Measurements from ENCODE around the gene TNFRSF12A.

TNFRSF12A gene

GRCh38 chr16:3020247-3020603 is at the start of gene TNFRSF12A:
Gene TNFRSF12A, plus strand, starts transcription at chr16:3020368. Its CDS starts 30 bp downstream, at chr16:3020398.
- FAIRE-seq: no peak
- DNase-seq (ENCODE audit: insufficient read length, low spot score): peak; percentile 91
- no peak for TF ChIP-seq CTCF (IDR thresholded peaks at IDR 0.05; ENCODE audit: insufficient read depth, missing control alignments)

- FAIRE-seq (no peak), DNase-seq (ENCODE audit: insufficient read length, low spot score) (no peak)
- no peak for TF ChIP-seq CTCF (IDR thresholded peaks at IDR 0.05; ENCODE audit: insufficient read depth, missing control alignments)
Observed at GRCh38 chr16:2970563-2970962, 49.6 kb upstream of the TNFRSF12A start.

- no peak for FAIRE-seq
- DNase-seq (ENCODE audit: insufficient read length, low spot score): no peak
- no peak for TF ChIP-seq CTCF (IDR thresholded peaks at IDR 0.05; ENCODE audit: insufficient read depth, missing control alignments)
Observed at GRCh38 chr16:2971134-2971984, 48.8 kb upstream of the TNFRSF12A start.

GRCh38 chr16:2971985-2972784 is 48.0 kb upstream of the TNFRSF12A start:
- FAIRE-seq (no peak), DNase-seq (ENCODE audit: insufficient read length, low spot score) (no peak)
- TF ChIP-seq CTCF (IDR thresholded peaks at IDR 0.05; ENCODE audit: insufficient read depth, missing control alignments): no peak

- FAIRE-seq: no peak
- no peak for TF ChIP-seq CTCF (IDR thresholded peaks at IDR 0.05; ENCODE audit: insufficient read depth, missing control alignments)
Observed at GRCh38 chr16:2973093-2973492, 47.1 kb upstream of the TNFRSF12A start.

GRCh38 chr16:2973605-2974318 is 46.4 kb upstream of the TNFRSF12A start:
- FAIRE-seq: no peak
- no peak for DNase-seq (ENCODE audit: insufficient read length, low spot score)
- no peak for TF ChIP-seq CTCF (IDR thresholded peaks at IDR 0.05; ENCODE audit: insufficient read depth, missing control alignments)

More at GRCh38 chr16:2973093-2973492, 47.1 kb upstream of the TNFRSF12A start:
- no peak for DNase-seq (ENCODE audit: insufficient read length, low spot score)

All from D721Med (cell line).